ENCODE results near the gene RBBP8NL.

The RBBP8NL gene

DNA sequence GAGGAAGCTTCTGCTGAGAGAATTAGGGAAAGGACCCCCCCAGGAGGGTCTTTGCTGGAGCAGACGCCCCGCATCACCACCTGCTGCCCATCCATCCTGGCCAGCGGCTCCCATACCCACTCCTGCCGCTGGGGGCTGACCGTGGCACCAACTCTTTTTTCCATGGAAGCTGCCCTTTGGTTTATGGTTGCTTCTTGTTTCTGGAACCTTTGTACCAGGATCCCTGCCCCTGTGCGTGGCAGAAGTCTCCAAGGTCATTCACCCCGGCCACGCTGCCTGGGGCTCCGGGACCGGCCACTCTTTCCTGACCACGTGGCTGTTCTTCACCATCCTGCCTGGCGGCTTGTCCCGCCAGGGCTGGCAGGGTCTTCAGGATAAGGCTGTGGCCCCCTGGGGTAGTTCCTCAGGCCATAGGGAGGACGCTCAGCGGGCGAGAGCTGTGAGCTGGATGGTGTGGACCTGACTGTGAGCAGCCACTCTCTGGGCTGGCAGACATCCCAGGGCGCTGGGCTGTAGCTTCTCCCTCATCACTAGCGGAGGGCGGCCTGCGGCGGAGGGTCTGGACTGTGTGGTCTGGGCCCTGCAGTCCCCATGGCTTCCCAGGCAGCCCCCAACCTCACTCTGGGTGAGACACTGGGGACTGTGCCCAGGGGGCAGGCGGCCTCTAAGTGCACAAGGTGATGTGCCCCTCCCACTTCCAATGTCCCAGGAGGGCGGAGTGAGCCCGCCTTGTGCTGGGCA is 22.8 kb upstream of the RBBP8NL start:
- no peak overlapping the region for H3K27ac ChIP-seq (ENCODE audit: low read depth, low read length)
- H4K20me1 ChIP-seq (ENCODE audit: low read depth, low read length), result no peaks in the 10 kb centered on the region
- H3K9me3 ChIP-seq (ENCODE audit: insufficient read depth, low read length), result no peaks in the 10 kb centered on the region
- no peak overlapping the region for H3K9ac ChIP-seq (ENCODE audit: low read length)
- TF ChIP-seq EZH2phosphoT487 (conservative IDR thresholded peaks at IDR 0.05; ENCODE audit: low read length), result no peak
- no peak for TF ChIP-seq CTCF (IDR thresholded peaks at IDR 0.05; ENCODE audit: insufficient read depth, low read length, poor library complexity, severe bottlenecking)
- H3F3A ChIP-seq (ENCODE audit: insufficient read depth), result no peaks in the 10 kb centered on the region
- H3K4me3 ChIP-seq (ENCODE audit: insufficient read depth, low read length, poor library complexity, severe bottlenecking), result no peak overlapping the region
- no peaks in the 10 kb centered on the region for H3K27me3 ChIP-seq (ENCODE audit: low read length)
- no peaks in the 10 kb centered on the region for H3K9me2 ChIP-seq (replicated peaks; ENCODE audit: insufficient read depth, low read length)
- H3K79me2 ChIP-seq (ENCODE audit: insufficient read depth, low read length), result no peaks in the 10 kb centered on the region
- H2AFZ ChIP-seq (ENCODE audit: low read depth, low read length, severe bottlenecking), result no peak overlapping the region
- H3K4me2 ChIP-seq (ENCODE audit: low read depth, low read length, poor library complexity, severe bottlenecking), result no peak overlapping the region
- no peaks in the 10 kb centered on the region for H3K36me3 ChIP-seq (ENCODE audit: low read length)

GRCh38 chr20:62448788-62449187 is 21.4 kb upstream of the RBBP8NL start:
- H3K4me2 ChIP-seq (ENCODE audit: low read depth, low read length, poor library complexity, severe bottlenecking), result no peak overlapping the region
- no peak overlapping the region for H3K9ac ChIP-seq (ENCODE audit: low read length)
- no peaks in the 10 kb centered on the region for H3K9me3 ChIP-seq (ENCODE audit: insufficient read depth, low read length)
- H3K4me3 ChIP-seq (ENCODE audit: insufficient read depth, low read length, poor library complexity, severe bottlenecking), result no peak overlapping the region
- H3K9me2 ChIP-seq (replicated peaks; ENCODE audit: insufficient read depth, low read length), result no peaks in the 10 kb centered on the region
- H3K79me2 ChIP-seq (ENCODE audit: insufficient read depth, low read length), result no peaks in the 10 kb centered on the region
- TF ChIP-seq CTCF (IDR thresholded peaks at IDR 0.05; ENCODE audit: insufficient read depth, low read length, poor library complexity, severe bottlenecking), result no peak
- no peak for TF ChIP-seq EZH2phosphoT487 (conservative IDR thresholded peaks at IDR 0.05; ENCODE audit: low read length)
- H3K36me3 ChIP-seq (ENCODE audit: low read length), result no peaks in the 10 kb centered on the region
- no peak overlapping the region for H3K27ac ChIP-seq (ENCODE audit: low read depth, low read length)
- no peaks in the 10 kb centered on the region for H4K20me1 ChIP-seq (ENCODE audit: low read depth, low read length)
- H3K27me3 ChIP-seq (ENCODE audit: low read length), result no peaks in the 10 kb centered on the region
- H3F3A ChIP-seq (ENCODE audit: insufficient read depth), result no peaks in the 10 kb centered on the region
- H2AFZ ChIP-seq (ENCODE audit: low read depth, low read length, severe bottlenecking), result no peak overlapping the region

GRCh38 chr20:62448038-62448437 is 20.7 kb upstream of the RBBP8NL start:
- TF ChIP-seq EZH2phosphoT487 (conservative IDR thresholded peaks at IDR 0.05; ENCODE audit: low read length) (no peak), CTCF (IDR thresholded peaks at IDR 0.05; ENCODE audit: insufficient read depth, low read length, poor library complexity, severe bottlenecking) (no peak)
- H3K4me2 ChIP-seq (ENCODE audit: low read depth, low read length, poor library complexity, severe bottlenecking), result no peak overlapping the region
- H3K4me3 ChIP-seq (ENCODE audit: insufficient read depth, low read length, poor library complexity, severe bottlenecking), result no peak overlapping the region
- no peak overlapping the region for H3K27ac ChIP-seq (ENCODE audit: low read depth, low read length)
- H3K9ac ChIP-seq (ENCODE audit: low read length), result no peak overlapping the region
- H4K20me1 ChIP-seq (ENCODE audit: low read depth, low read length), result no peaks in the 10 kb centered on the region
- H3K9me3 ChIP-seq (ENCODE audit: insufficient read depth, low read length), result no peaks in the 10 kb centered on the region
- no peaks in the 10 kb centered on the region for H3K27me3 ChIP-seq (ENCODE audit: low read length)
- no peaks in the 10 kb centered on the region for H3K9me2 ChIP-seq (replicated peaks; ENCODE audit: insufficient read depth, low read length)
- no peaks in the 10 kb centered on the region for H3K79me2 ChIP-seq (ENCODE audit: insufficient read depth, low read length)
- no peak overlapping the region for H2AFZ ChIP-seq (ENCODE audit: low read depth, low read length, severe bottlenecking)
- H3F3A ChIP-seq (ENCODE audit: insufficient read depth), result no peaks in the 10 kb centered on the region
- H3K36me3 ChIP-seq (ENCODE audit: low read length), result no peaks in the 10 kb centered on the region
